ENCODE data around the gene CST7. TPM values are rescaled to one million over a fixed set of nuclear protein-coding genes. Genes with fewer than 3 reads are reported as not detected.
A peak's percentile ranks its signal among the peaks of the same experiment; 100 is the strongest.
"Not testable (repeated sequence)": the region's sequence is repeated elsewhere in the genome, so short reads cannot be mapped to it uniquely, and the experiment has no call there.

CST7 gene
- total RNA-seq, 1 experiment from 2014 or later, result 1.0 TPM

- no peak for DNase-seq (ENCODE audit: low read depth)
Measured at GRCh38 chr20:24999568-24999967, 50.5 kb downstream of the CST7 start.

GRCh38 chr20:25000268-25000801 lies 51.3 kb downstream of the CST7 start:
- peak; percentile 64 for DNase-seq (ENCODE audit: low read depth)

- DNase-seq (ENCODE audit: low read depth), result not testable (repeated sequence)
Measured at GRCh38 chr20:25001323-25001722, 52.3 kb downstream of the CST7 start.

GRCh38 chr20:25003002-25003401 lies 53.9 kb downstream of the CST7 start:
- no peak for DNase-seq (ENCODE audit: low read depth)

GRCh38 chr20:25005220-25005619 lies 56.2 kb downstream of the CST7 start:
- no peak for DNase-seq (ENCODE audit: low read depth)

- DNase-seq (ENCODE audit: low read depth), result no peak
Measured at GRCh38 chr20:25005661-25006060, 56.6 kb downstream of the CST7 start.

- DNase-seq (ENCODE audit: low read depth), result no peak
Measured at GRCh38 chr20:25006431-25007167, 57.5 kb downstream of the CST7 start.

- DNase-seq (ENCODE audit: low read depth), result no peak
Measured at GRCh38 chr20:25007491-25008305, 58.6 kb downstream of the CST7 start.

GRCh38 chr20:25008388-25009217 lies 59.5 kb downstream of the CST7 start:
- DNase-seq (ENCODE audit: low read depth), result no peak

Small RNA genes lying within 50 kb of the gene (small RNA-seq; reads per million reads assigned to genes)
- not detected for gene RNU6-1257P

Other genes with a start within 250 kb of the CST7 start
- gene APMAP, start 43.5 kb downstream of the CST7 start, total RNA-seq (2014; rRNA removed; shearing (Covaris generic)), result 173 and 180 TPM in 2 replicates
- 0.07 and 0.08 TPM in 2 replicates for gene ACSS1, start 108.9 kb downstream of the CST7 start, total RNA-seq (2014; rRNA removed; shearing (Covaris generic))
- not detected in 2 replicates for gene VSX1, start 132.9 kb downstream of the CST7 start, total RNA-seq (2014; rRNA removed; shearing (Covaris generic))
- gene ENTPD6, start 246.4 kb downstream of the CST7 start, total RNA-seq (2014; rRNA removed; shearing (Covaris generic)), result 96.1 and 107 TPM in 2 replicates